ENCODE measurements around the gene PDE4B.

GRCh38 chr1:66303646-66304045 is 511.0 kb downstream of the PDE4B start:
- no peak for TF ChIP-seq CTCF (IDR thresholded peaks at IDR 0.05 in 2 of 3, conservative IDR thresholded peaks at IDR 0.05 in 1 of 3; ENCODE audit: control insufficient read depth in 2 of 3, extremely low read depth in 1 of 3, insufficient read depth in 1 of 3, low read depth in 3 of 3, low read length in 3 of 3)
- TF ChIP-seq BACH1 (IDR thresholded peaks at IDR 0.05; ENCODE audit: borderline replicate concordance), result no peak

Data from GM12878 (cell line).